Neural cell (in vitro differentiated cells): ENCODE measurements around the gene APPBP2. TPM values are rescaled to one million over a fixed set of nuclear protein-coding genes. Genes with fewer than 3 reads are reported as not detected.

Experiments used
- H2AFZ ChIP-seq: fragments of 200-600, 300-800 bp; sonication (generic), shearing (Covaris generic); 2 replicates; pipeline ENCODE4 v1.6.0; 2014; ENCODE audit warnings: low read depth, mild to moderate bottlenecking, antibody characterized with exemption, low read length, moderate library complexity
- H3F3A ChIP-seq: fragments of 200-600 bp; shearing (Covaris generic); 2 replicates; pipeline ENCODE4 v1.6.1; 2016; ENCODE audit warnings: mild to moderate bottlenecking, moderate library complexity, mixed read lengths, antibody characterized with exemption, low read length; ENCODE audit not compliant: insufficient read depth, poor library complexity, severe bottlenecking
- H3K27ac ChIP-seq: fragments of 200-600, 300-800 bp; sonication (generic), shearing (Covaris generic); 2 replicates; pipeline ENCODE4 v1.5.1; 2014; ENCODE audit warnings: mild to moderate bottlenecking, low read length, moderate library complexity
- H3K27me3 ChIP-seq: fragments of 300-800, 200-600 bp; sonication (generic), shearing (Covaris generic); 2 replicates; pipeline ENCODE4 v1.6.0; 2014; ENCODE audit warnings: mild to moderate bottlenecking, low read depth, low read length, moderate library complexity; ENCODE audit not compliant: insufficient read depth
- H3K36me3 ChIP-seq: fragments of 300-800, 200-600 bp; sonication (generic), shearing (Covaris generic); 2 replicates; pipeline ENCODE4 v1.5.1; 2014; ENCODE audit warnings: mild to moderate bottlenecking, antibody characterized with exemption, low read length, moderate library complexity; ENCODE audit not compliant: insufficient read depth
- H3K4me2 ChIP-seq: fragments of 300-800, 200-600 bp; sonication (generic), shearing (Covaris generic); 2 replicates; pipeline ENCODE4 v1.6.0; 2014; ENCODE audit warnings: mild to moderate bottlenecking, low read length
- H3K4me3 ChIP-seq: fragments of 300-800, 200-600 bp; sonication (generic), shearing (Covaris generic); 2 replicates; pipeline ENCODE4 v1.5.1; 2014; ENCODE audit warnings: mild to moderate bottlenecking, low read length, moderate library complexity
- H3K79me2 ChIP-seq: fragments of 200-600 bp; shearing (Covaris generic); replicated peaks from 2 replicates; pipeline ENCODE4 v1.6.0; 2014; ENCODE audit warnings: mild to moderate bottlenecking, low read length, moderate library complexity; ENCODE audit not compliant: insufficient read depth
- H3K9ac ChIP-seq: fragments of 300-800, 200-600 bp; sonication (generic), shearing (Covaris generic); 2 replicates; pipeline ENCODE4 v1.6.1; 2016; ENCODE audit warnings: mild to moderate bottlenecking, low read length, mixed read lengths
- H3K9me2 ChIP-seq: fragments of 200-600 bp; shearing (Covaris generic); 2 replicates; pipeline ENCODE4 v1.6.1; 2016; ENCODE audit warnings: mild to moderate bottlenecking, low read length, mixed read lengths; ENCODE audit not compliant: insufficient read depth
- H3K9me3 ChIP-seq: fragments of 200-600, 300-800 bp; sonication (generic), shearing (Covaris generic); 2 replicates; pipeline ENCODE4 v1.6.1; 2016; ENCODE audit warnings: mild to moderate bottlenecking, mixed run types, low read length, moderate library complexity, mixed read lengths
- H4K20me1 ChIP-seq: fragments of 200-600 bp; shearing (Covaris generic); 2 replicates; pipeline ENCODE4 v1.6.1; 2016; ENCODE audit warnings: mild to moderate bottlenecking, mixed run types; ENCODE audit not compliant: insufficient read depth
- CTCF ChIP-seq: fragments of 450-650 bp; IDR thresholded peaks from 2 replicates; pipeline ENCODE4 v1.5.1; 2014; ENCODE audit warnings: antibody characterized with exemption, mild to moderate bottlenecking, moderate library complexity; ENCODE audit not compliant: poor library complexity, severe bottlenecking
- EP300 ChIP-seq: fragments of 450-650 bp; conservative IDR thresholded peaks from 2 replicates; pipeline ENCODE4 v1.6.1; 2014; ENCODE audit warnings: antibody characterized with exemption, mild to moderate bottlenecking, moderate library complexity; ENCODE audit not compliant: poor library complexity, severe bottlenecking
- EZH2 ChIP-seq: fragments of 200-600, 300-800 bp; shearing (Covaris generic), sonication (generic); IDR thresholded peaks from 2 replicates; pipeline ENCODE4 v1.6.1; 2014; ENCODE audit warnings: antibody characterized with exemption, low read length, borderline replicate concordance, mild to moderate bottlenecking; ENCODE audit not compliant: insufficient read depth, poor library complexity, severe bottlenecking
- MXI1 ChIP-seq: fragments of 450-650 bp; conservative IDR thresholded peaks from 2 replicates; pipeline ENCODE4 v1.6.1; 2014; ENCODE audit warnings: antibody characterized with exemption, mild to moderate bottlenecking; ENCODE audit not compliant: poor library complexity, severe bottlenecking
- POLR2AphosphoS5 ChIP-seq: IDR thresholded peaks from 2 replicates; pipeline ENCODE4 v1.6.1; 2012
- RAD21 ChIP-seq: fragments of 450-650 bp; conservative IDR thresholded peaks from 2 replicates; pipeline ENCODE4 v1.6.1; 2014; ENCODE audit warnings: antibody characterized with exemption, mild to moderate bottlenecking, moderate library complexity
- REST ChIP-seq: IDR thresholded peaks from 2 replicates; pipeline ENCODE4 v1.6.1; 2012; ENCODE audit warnings: borderline replicate concordance
- SMC3 ChIP-seq: fragments of 450-650 bp; conservative IDR thresholded peaks from 2 replicates; pipeline ENCODE4 v1.6.1; 2014; ENCODE audit warnings: antibody characterized with exemption, mild to moderate bottlenecking, moderate library complexity; ENCODE audit not compliant: poor library complexity
- TAF1 ChIP-seq: IDR thresholded peaks from 2 replicates; pipeline ENCODE4 v1.6.1; 2012; ENCODE audit warnings: low read depth
- polyA plus RNA-seq: library from polyadenylated mRNA; depleted of rRNA; stranded (reverse); fragments of >200 nt; gene quantifications from 2 replicates; pipeline ENCODE4 v1.2.3, GENCODE V29; 2014

APPBP2 gene
- polyA plus RNA-seq, 1 donor from 2014 or later: 40.4 TPM

GRCh38 chr17:60496041-60496440 lies 30.0 kb downstream of the APPBP2 start:
- no peaks in the 10 kb centered on the region for H3K9me3 ChIP-seq
- H4K20me1 ChIP-seq: no peaks in the 10 kb centered on the region
- H3K9ac ChIP-seq: no peak overlapping the region
- no peaks in the 10 kb centered on the region for H3F3A ChIP-seq
- no peak overlapping the region for H3K4me2 ChIP-seq
- no peaks in the 10 kb centered on the region for H3K9me2 ChIP-seq
- H3K27me3 ChIP-seq: no peaks in the 10 kb centered on the region
- no peak for TF ChIP-seq EP300
- no peak for TF ChIP-seq TAF1
- TF ChIP-seq RAD21: no peak
- no peak for TF ChIP-seq SMC3
- TF ChIP-seq REST: no peak
- no peak for TF ChIP-seq EZH2
- TF ChIP-seq POLR2AphosphoS5: no peak
- no peak for TF ChIP-seq CTCF
- no peak for TF ChIP-seq MXI1
- H3K27ac ChIP-seq: no peak overlapping the region
- H3K36me3 ChIP-seq: peaks cover 26% of the 10 kb centered on the region
- peaks cover 10% of the 10 kb centered on the region for H3K79me2 ChIP-seq
- H3K4me3 ChIP-seq: no peak overlapping the region
- no peak overlapping the region for H2AFZ ChIP-seq

- H3K9me2 ChIP-seq: no peaks in the 10 kb centered on the region
- H3K9me3 ChIP-seq: no peaks in the 10 kb centered on the region
- TF ChIP-seq EP300: no peak
- H3K4me3 ChIP-seq: no peak overlapping the region
- H3K79me2 ChIP-seq: peaks cover 3% of the 10 kb centered on the region
- no peak overlapping the region for H2AFZ ChIP-seq
- no peak overlapping the region for H3K27ac ChIP-seq
- no peak overlapping the region for H3K9ac ChIP-seq
- H3F3A ChIP-seq: no peaks in the 10 kb centered on the region
- H4K20me1 ChIP-seq: no peaks in the 10 kb centered on the region
- H3K27me3 ChIP-seq: no peaks in the 10 kb centered on the region
- no peak overlapping the region for H3K4me2 ChIP-seq
- H3K36me3 ChIP-seq: peaks cover 26% of the 10 kb centered on the region
Observed at GRCh38 chr17:60495260-60495659, 30.8 kb downstream of the APPBP2 start.

- no peak overlapping the region for H3K4me2 ChIP-seq
- no peaks in the 10 kb centered on the region for H3K9me3 ChIP-seq
- H3K9me2 ChIP-seq: no peaks in the 10 kb centered on the region
- H3K36me3 ChIP-seq: peaks cover 26% of the 10 kb centered on the region
- H3F3A ChIP-seq: no peaks in the 10 kb centered on the region
- H3K9ac ChIP-seq: no peak overlapping the region
- no peaks in the 10 kb centered on the region for H4K20me1 ChIP-seq
- no peaks in the 10 kb centered on the region for H3K27me3 ChIP-seq
- H2AFZ ChIP-seq: no peak overlapping the region
- no peaks in the 10 kb centered on the region for H3K79me2 ChIP-seq
- TF ChIP-seq EZH2 (no peak), REST (no peak), CTCF (no peak), SMC3 (no peak), RAD21 (no peak), TAF1 (no peak), EP300 (no peak), POLR2AphosphoS5 (no peak), MXI1 (no peak)
- no peak overlapping the region for H3K27ac ChIP-seq
- no peak overlapping the region for H3K4me3 ChIP-seq
Observed at GRCh38 chr17:60493847-60494321, 32.2 kb downstream of the APPBP2 start.
